GM21390 (cell line): ENCODE results near the gene TMEM263.
A peak's percentile ranks its signal among the peaks of the same experiment; 100 is the strongest.

ENCODE experiments used
- ATAC-seq: cut with Tn5 transposase; IDR thresholded peaks from one replicate; pipeline ENCODE4 v1.9.1; 2021; ENCODE audit not compliant: unreplicated experiment

Gene TMEM263

DNA sequence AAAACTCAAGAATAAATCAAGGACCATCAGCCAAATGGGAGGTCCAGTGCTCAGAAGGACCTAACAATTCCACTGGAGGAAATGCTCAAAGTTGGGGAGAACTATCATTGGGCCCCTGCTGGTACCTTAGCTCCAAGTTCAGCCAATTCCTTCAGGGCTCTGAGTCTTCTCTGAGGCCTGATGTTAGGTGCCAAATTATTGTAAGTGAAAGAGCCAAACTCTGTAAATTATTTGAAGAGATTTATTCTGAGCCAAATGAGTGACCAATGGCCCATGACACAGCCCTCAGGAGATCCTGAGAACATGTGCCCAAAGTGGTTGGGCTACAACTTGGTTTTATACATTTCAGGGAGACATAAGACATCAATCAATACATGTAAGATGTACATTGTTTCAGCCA lies 8.2 kb upstream of the TMEM263 start:
- no peak for ATAC-seq

DNA sequence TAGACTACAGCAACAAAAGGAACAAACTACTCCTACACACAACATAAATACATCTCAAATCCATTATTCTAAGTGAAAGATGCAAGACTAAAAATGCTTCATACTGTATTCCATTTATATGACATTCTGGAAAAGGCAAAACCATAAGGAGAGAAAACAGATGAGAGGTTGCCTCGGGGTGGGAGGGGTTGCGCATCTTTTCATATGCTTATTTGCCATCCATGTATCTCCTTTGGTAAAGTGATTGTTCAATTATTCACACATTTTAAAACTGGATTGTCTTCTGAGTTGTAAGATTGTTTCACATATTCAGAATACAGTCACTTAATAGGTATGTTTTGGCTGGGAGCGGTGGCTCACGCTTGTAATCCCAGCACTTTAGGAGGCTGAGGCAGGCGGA lies 5.1 kb upstream of the TMEM263 start:
- ATAC-seq = no peak

DNA sequence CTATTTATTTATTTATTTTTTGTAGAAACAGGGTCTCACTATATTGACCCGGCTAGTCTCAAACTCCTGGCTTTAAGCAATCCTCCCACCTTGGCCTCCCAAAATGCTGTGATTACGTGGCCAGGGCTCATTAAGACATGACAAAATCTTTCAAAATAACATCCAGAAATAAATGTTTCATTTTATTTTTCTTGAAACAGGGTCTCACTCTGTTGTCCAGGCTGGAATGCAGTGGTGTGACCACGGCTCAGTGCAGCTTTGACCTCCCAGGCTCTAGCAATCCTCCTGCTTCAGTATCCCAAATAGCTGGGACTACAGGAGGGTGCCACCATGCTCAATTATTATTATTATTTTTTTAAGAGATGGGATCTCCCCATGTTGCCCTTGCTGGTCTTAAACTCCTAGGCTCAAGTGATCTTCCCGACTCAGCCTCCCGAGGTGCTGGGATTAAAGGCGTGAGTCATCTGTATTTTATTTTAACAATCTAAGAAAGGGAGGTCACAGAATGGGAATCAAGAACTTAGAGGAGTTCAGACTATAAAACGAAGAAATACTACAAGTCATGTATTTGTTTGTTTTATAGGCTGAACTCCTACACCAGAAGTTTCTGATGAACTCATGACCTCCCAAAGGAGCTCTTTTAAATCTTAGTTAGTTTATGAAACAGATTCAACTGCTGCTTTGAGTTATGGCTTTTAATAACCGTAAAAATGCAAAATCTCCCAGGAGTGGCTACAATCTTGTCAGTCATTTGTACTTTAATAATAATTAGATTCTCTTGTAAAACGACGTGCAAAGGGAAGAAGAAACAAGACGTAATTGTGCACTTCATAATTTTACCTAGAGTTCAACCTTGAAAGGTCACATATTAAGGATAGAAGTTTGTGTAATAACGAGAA lies 2.1 kb upstream of the TMEM263 start:
- no peak for ATAC-seq

DNA sequence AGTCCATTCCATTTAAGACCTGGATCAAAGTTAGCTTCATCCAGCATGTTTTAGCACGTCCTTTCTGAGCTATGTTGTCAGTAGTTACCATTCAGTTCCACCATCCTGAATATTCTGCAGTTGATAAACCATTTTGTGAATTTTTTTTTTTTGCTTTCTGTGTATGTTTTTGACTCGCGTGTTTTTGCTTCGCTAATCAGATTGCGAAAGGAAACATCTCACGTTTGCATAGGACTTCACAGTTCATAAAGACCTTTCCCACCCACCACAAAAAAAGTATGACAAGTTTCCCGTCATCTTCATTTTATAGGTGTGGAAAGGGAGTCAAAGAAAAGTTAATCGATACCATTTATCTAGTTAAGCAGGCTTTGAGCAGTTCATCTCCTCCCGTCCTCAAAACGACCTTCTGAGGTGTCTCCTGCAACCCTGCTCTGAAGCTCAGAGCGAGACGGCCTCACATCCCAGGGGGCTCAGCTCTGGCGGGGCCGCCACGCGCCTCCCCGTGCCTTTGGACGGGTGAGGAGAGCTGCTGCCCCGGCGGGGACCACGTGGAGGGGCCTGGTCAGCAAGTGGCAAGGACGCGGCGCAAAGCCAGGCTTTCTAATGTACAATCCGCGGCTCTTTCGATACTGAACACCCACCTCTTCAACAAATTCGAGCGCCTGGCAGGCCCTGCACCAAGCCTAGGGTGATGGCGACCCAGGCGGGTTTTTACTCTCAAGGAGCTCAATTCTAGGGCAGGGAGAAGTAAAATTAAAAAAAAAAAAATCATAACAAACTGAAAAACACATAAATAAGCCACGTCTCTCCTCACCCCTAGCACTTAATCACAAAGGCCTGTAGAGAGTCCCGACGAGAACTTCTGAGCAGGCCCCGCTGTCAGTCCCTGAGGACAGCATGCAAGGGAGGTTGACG lies 988 bp upstream of the TMEM263 start:
- ATAC-seq = no peak

DNA sequence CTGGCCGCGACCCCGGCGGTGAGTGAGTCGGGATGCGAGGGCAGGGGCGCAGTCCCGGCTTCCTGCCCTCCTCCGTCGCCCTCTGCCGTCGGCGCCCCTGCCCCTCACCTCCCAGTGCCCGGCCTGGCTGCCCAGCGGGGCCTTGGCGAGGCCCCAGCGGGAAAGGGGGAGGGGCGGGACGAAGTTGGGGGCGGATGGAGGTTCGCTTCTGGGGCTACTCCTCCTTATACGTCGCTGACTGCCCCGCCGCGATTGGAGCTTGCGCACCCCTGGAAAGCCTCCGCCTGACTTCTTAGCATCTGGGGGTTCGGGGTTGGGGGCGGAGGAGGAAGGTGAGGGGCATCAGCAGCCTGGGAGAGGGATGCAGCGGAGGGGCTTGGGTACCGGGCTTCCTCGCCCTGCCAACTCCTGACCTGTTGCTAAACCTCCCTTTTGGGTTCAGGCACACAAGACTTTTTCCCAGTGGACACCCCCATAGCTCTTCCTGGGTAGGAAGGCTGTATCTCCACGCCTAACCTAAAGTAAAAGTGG lies 406 bp downstream of the TMEM263 start:
- peak; percentile 34 for ATAC-seq

DNA sequence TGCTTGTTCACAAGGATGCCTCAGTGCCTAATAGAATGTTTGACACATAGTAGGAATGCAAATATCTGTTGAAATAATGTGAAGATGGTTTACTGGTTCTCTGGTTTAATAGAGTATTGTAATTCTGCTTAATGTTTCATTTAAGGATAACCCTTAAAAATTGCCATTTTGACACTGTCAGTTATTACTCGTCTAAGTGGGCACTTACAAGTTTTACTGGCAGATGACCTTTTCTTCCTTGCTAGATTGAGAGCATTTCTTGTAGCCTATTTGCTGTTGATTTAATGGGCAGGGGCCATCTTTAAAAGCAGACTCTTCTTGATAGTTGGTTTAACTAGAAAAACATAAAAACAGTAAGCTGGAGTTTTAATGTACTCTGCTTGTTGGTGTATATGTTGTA lies 1.9 kb downstream of the TMEM263 start:
- no peak for ATAC-seq

DNA sequence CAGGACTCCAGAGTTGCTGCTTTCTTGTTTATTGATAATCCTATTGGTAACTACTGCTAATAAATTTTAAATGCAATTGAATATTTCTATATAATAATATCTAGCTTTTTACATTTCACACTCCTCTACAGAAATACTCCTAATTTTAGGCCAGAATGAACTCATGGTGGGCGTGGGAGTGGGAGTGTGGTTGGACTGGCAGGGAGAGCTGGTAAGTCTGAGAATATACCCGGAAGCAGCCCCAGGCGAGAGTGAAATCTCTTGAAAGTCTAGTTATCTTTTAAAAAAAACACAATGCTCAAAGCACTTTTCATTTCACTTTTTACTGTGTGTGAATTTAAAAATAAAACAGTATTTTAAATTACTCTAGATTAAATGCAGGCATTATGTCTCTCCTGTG lies 4.7 kb downstream of the TMEM263 start:
- ATAC-seq = no peak

DNA sequence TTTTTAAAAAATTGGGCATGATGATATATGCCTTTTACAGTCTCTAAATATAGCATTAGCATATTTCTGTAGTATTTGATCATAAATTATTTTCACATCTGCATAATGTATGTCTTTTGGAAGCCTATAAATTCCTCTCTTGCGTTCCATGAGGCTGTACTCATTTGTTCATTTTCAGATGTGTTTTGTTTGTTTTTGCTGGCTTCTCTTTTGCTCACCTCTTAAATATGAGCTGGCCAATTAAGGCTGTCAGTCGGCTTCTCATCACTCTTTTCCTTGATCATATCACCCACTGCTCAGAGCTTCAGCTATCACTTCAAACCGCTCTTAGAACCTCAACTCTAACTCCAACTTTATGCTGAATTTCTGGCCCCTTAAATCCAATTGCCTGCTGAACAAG lies 6.6 kb downstream of the TMEM263 start:
- ATAC-seq = no peak

DNA sequence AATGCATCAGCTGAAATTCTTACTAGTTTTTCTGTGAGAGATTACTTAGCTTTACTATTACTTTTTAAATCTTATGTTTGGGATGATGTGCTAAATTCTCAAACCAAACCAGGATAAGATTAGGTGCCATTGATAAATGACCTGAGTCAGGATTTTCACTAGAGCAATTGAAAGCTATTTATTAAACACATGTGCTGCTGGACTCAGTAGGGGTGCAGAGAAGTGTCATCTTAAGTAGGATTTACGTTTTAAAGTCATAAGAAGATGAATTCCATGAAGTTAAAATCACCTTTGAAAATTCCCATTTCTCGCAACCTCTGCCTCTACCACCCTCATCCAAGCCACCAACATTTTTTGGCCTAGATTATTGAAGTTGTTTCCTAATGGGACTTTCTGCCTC lies 8.8 kb downstream of the TMEM263 start:
- no peak for ATAC-seq

DNA sequence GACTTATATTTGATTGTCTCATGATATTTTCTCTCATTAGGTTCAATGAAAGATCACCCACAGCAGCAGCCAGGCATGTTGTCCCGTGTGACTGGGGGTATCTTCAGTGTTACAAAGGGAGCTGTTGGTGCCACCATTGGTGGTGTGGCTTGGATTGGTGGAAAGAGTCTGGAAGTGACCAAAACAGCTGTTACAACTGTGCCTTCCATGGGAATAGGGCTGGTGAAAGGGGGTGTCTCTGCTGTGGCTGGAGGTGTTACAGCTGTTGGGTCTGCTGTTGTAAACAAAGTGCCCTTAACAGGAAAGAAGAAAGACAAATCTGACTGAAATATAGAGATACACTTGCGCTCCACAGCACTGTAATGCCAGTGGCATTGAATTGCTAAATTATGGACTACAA lies 15.4 kb downstream of the TMEM263 start:
- no peak for ATAC-seq

DNA sequence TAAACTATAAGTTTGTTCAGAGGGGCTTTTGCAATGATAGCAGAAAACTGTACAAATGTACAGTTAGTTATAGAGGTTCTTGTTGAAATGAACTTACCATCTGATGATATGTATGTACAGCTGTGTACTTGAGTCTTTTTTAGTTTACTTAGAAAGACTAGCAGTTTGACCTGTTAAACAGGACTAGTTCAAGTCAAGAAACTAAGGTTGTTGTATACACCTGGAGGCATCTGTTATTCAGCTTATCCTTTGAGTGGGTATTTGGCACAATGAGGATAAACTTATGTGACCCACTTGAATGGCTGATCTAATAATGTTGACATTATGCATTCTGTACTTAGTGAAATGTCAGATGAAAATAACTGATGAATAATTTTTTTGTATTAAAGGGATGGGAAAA lies 17.8 kb downstream of the TMEM263 start:
- ATAC-seq = no peak

DNA sequence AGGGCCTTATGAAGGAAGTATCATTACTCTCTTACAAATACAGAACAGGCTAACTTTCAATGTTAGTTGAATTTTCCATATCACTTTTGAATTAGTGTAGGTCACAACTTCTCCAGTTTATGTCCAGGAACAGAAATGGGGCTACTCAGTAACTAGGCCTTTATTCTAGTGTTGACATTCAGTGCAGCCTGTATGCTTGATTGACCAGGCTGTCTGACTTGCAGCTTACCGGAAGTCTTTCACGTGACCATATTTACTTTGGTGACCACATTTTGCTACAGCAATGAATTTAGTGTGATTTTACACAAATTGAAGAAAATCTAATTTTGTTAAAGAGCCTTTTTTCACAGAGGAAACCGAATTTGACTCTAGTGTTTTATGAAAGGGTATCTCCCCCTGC lies 18.8 kb downstream of the TMEM263 start:
- ATAC-seq = peak; percentile 87

DNA sequence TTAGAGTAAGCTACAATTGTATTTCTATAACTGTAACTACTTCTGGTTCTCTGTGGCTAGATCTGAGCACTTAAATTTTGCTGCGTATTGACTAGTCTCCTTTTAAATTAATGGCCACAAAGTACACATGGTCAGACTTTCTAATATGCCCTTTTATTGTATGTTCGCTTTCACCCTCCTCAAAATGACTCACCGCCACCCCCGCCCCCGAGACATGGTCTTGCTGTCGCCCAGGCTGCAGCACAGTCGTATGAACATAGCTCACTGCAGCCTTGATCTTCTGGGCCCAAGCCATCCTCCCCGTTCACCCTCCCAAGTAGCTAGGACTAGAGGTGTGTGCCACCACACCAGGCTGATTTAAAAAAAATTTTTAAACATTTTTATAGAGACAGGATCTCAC lies 19.4 kb downstream of the TMEM263 start:
- no peak for ATAC-seq

DNA sequence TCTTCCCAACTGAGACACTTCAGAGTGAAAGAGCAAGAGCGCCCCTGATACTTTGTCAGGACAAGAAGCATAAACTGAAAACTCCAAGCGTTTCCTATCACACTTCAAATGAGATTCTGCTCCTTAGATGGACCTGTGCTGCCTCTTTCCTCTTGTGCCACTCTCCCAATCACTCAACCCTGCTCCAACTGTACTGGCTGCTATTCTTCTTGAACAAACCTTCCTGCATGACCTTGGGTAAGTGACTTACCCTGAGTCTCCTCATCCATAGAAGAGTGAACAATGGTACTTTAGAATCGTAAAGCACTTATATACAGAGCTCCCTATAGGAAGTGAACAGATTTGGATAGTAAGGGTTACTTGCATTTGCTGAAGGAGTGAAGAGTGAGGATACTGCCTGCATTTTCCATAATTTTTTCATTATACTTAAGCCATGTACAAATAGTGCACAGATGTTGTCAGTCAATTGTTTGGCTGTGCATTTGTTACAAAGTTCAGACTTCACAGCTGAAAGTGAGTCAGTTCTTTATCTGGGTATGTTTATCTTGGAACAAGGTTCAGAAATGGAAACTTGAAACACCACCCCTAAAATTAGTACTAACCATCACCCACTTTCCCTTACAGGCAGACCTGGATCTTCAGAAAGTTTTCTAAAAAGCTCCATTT lies 20.4 kb downstream of the TMEM263 start:
- no peak for ATAC-seq

DNA sequence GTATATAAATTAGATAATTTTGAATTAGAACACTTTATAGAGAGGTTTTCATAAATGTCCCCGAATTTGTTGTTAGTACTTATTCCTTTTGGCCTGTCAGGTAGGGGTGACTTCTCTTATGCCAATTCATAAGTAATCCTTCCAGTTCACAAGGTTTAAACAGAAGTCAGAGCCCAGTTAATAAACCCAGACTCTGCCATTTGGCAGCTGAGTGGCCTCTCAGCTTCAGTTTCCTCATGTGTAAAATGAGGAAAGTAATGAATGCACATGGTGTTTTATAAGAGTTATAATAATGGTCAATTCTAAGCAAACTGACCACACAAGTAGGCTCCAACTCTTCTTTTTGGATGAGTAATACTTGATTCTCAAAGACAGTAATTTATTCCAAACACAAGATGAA lies 21.0 kb downstream of the TMEM263 start:
- no peak for ATAC-seq

DNA sequence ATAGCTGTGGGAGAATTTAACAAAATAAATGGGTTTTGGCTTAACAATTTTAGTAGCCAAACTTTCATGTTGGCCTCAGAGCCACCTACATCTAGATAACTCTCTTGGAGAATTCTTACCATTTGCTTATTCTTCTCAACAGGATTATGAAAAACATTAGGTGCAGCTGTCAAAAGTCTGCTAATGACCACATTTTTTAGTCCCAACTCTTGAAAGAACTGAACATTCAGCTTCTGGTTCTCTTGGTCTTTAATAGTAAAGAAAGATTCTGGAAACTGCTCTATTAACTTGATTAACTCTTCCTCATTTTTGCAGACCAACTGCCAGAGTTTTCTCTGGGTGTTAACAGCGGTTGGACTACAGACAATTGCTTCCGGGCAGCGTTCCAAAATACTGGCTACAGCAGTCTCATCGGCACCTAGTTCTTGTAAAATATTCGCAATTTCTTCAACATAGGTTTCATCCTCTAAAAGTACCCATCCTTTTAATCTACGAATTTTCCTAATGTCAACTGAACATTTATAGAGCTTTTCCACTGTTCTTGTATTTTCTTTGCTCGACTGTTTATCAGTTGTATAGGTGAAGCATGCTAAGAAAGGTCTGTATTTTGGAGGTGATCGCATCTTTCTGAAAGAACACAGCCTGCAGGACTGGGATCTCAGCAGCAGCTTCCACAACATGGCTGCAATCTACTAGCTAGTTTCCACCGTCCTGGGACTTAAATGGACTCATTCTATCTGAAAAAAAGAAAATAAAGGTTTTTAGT lies 22.5 kb downstream of the TMEM263 start:
- ATAC-seq = no peak

DNA sequence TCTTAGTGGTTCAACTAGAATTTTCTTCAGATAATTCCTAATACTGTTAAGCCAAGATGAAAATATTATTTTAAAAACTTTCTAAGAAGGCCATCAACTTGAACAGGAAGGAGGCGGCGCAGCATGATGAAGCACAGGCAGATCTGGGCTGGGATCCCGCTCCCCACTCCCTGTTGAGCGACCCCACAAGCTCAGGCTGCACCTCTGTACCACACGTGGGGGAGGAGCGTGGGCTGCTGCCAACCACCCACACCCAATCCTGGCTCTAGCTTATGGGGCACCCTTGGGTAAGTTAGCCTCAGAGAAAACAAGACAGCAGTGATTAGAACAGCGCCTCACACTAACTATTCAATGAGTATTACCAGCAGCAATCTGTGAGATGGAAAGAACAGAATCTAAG lies 25.2 kb downstream of the TMEM263 start:
- ATAC-seq = no peak

DNA sequence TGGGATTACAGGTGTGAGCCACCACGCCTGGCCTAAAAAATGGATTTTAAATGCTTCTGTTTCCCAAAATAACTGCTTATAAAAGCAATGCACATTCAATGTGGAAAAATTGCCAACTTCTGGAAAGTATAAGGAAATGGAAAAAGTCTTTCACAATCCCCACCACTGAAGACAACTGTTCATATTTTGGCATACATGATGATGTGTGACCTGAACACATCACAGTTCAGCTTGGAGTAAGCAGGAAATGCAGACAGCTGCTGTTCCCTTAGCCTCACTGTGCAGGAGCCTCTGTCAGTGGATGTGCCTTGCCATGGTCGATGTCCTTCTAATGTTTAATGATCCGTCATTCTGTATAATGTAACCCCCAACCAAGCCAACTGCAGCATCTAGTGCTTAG lies 26.1 kb downstream of the TMEM263 start:
- no peak for ATAC-seq

DNA sequence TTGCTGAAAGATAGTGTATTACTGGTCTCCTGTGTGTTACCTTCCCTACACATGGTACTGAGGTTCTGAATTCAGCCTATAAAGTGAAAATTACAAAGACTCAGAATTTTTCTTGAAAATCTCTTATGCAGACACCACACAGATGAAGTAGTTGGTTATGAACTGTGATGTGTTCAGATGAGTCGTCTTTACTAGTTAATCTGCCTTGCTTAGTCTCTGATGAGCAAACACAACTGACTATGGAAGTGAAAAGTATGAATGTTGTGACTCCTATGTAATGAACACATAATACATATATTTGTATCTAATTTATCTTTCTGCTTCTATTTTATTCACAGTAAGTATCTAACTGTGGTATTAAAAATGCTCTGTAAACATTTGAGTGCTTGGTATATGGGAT lies 26.5 kb downstream of the TMEM263 start:
- ATAC-seq = no peak

DNA sequence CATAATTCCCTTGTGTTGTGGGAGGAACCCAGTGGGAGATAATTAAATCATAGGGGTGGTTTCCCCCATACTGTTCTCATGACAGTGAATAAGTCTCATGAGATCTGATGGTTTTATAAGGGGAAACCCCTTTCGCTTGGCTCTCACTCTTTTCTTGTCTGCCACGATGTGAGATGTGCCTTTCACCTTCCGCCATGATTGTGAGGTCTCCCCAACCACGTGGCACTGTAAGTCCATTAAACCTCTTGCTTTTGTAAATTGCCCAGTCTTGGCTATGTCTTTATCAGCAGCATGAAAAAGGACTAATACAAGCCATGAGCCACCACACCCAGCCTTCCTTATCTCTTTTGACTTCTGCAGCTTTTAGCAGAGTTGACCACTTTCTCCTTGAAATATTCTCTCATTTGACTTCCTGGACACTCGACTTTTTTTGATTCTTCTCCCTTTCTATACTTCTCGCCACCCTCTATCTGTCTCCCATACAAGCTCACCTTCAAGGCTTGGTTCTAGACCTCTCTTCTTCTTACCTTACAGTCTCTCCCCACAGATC lies 29.0 kb downstream of the TMEM263 start:
- ATAC-seq = no peak
